GM23338 (cell line): ENCODE results near the gene LAMA1. TPM values are rescaled to one million over a fixed set of nuclear protein-coding genes. Genes with fewer than 3 reads are reported as not detected.

Source experiments
- ATAC-seq: fragments of 200-7000 bp; cut with Tn5 transposase; 3 replicates; pipeline ENCODE4 v1.9.1; 2020
- DNase-seq: peaks from one replicate; pipeline ENCODE4 v3.0.0-alpha.2; 2015; ENCODE audit warnings: low spot score
- H2AFZ ChIP-seq: fragments of 200-600 bp; sonication (generic); 2 replicates; pipeline ENCODE4 v1.8.0; 2016; ENCODE audit warnings: antibody characterized with exemption, mild to moderate bottlenecking, moderate library complexity
- H3F3A ChIP-seq: fragments of 200-600 bp; sonication (generic); replicated peaks from 2 replicates; pipeline ENCODE4 v1.8.0; 2017; ENCODE audit warnings: antibody characterized with exemption, mixed run types, low read depth
- H3K27ac ChIP-seq: fragments of 200-600 bp; sonication (generic); 2 replicates; pipeline ENCODE4 v1.6.1; 2016; ENCODE audit warnings: low read depth
- H3K27me3 ChIP-seq: fragments of 200-600 bp; sonication (generic); 2 replicates; pipeline ENCODE4 v1.8.0; 2016; ENCODE audit warnings: mild to moderate bottlenecking, mixed run types, moderate library complexity; ENCODE audit not compliant: insufficient read depth
- H3K36me3 ChIP-seq: fragments of 200-600 bp; sonication (generic); 2 replicates; pipeline ENCODE4 v1.8.0; 2016; ENCODE audit warnings: mild to moderate bottlenecking; ENCODE audit not compliant: insufficient read depth
- H3K4me1 ChIP-seq: fragments of 200-600 bp; sonication (generic); 2 replicates; pipeline ENCODE4 v1.8.0; 2016; ENCODE audit warnings: mild to moderate bottlenecking, moderate library complexity; ENCODE audit not compliant: insufficient read depth
- H3K4me2 ChIP-seq: fragments of 200-600 bp; sonication (generic); 2 replicates; pipeline ENCODE4 v1.7.1; 2017; ENCODE audit warnings: mixed run types
- H3K4me3 ChIP-seq: fragments of 200-600 bp; sonication (generic); 2 replicates; pipeline ENCODE4 v1.6.1; 2016; ENCODE audit warnings: mixed run types
- H3K79me2 ChIP-seq: fragments of 200-600 bp; sonication (generic); replicated peaks from 2 replicates; pipeline ENCODE4 v1.8.0; 2017; ENCODE audit warnings: mild to moderate bottlenecking; ENCODE audit not compliant: insufficient read depth
- H3K9me2 ChIP-seq: fragments of 200-600 bp; sonication (generic); 2 replicates; pipeline ENCODE4 v1.8.0; 2017; ENCODE audit not compliant: insufficient read depth
- H4K20me1 ChIP-seq: fragments of 200-600 bp; sonication (generic); replicated peaks from 2 replicates; pipeline ENCODE4 v1.8.0; 2017; ENCODE audit warnings: mild to moderate bottlenecking; ENCODE audit not compliant: insufficient read depth
- H3K27ac Mint-ChIP-seq: 2 replicates; pipeline ENCODE4 v1.8.0; 2020; ENCODE audit warnings: inconsistent platforms, mild to moderate bottlenecking, moderate library complexity, mixed read lengths
- H3K27me3 Mint-ChIP-seq: 3 replicates; pipeline ENCODE4 v1.8.0; 2022; ENCODE audit warnings: low read depth, mild to moderate bottlenecking, moderate library complexity, mixed read lengths, inconsistent platforms; ENCODE audit not compliant: insufficient read depth, poor library complexity
- H3K36me3 Mint-ChIP-seq: 3 replicates; pipeline ENCODE4 v1.8.0; 2021; ENCODE audit warnings: low read depth, mild to moderate bottlenecking, inconsistent platforms, moderate library complexity, mixed read lengths
- H3K4me1 Mint-ChIP-seq: 3 replicates; pipeline ENCODE4 v1.8.0; 2020; ENCODE audit warnings: mild to moderate bottlenecking, inconsistent platforms, mixed read lengths
- H3K4me3 Mint-ChIP-seq: 3 replicates; pipeline ENCODE4 v1.8.0; 2021; ENCODE audit warnings: moderate library complexity, mild to moderate bottlenecking, inconsistent platforms, mixed read lengths
- H3K9me3 Mint-ChIP-seq: 3 replicates; pipeline ENCODE4 v1.8.0; 2020; ENCODE audit warnings: moderate library complexity, mild to moderate bottlenecking, inconsistent platforms, mixed read lengths
- CREB1 ChIP-seq: fragments of 250-450 bp; sonication (Bioruptor Pico); IDR thresholded peaks from 2 replicates; pipeline ENCODE4 v1.5.0; 2020; ENCODE audit warnings: low read depth, mild to moderate bottlenecking, moderate library complexity
- EZH2 ChIP-seq: fragments of 200-600 bp; sonication (generic); IDR thresholded peaks from one replicate; pipeline ENCODE4 v1.8.0; 2017; ENCODE audit warnings: antibody characterized with exemption, mild to moderate bottlenecking, low read depth; ENCODE audit not compliant: unreplicated experiment
- EZH2phosphoT487 ChIP-seq: fragments of 200-600 bp; sonication (generic); IDR thresholded peaks from one replicate; pipeline ENCODE4 v1.8.1; 2018; ENCODE audit warnings: antibody characterized with exemption; ENCODE audit not compliant: unreplicated experiment
- JUNB ChIP-seq: IDR thresholded peaks from one replicate; pipeline ENCODE4 v1.6.1; 2016; ENCODE audit warnings: antibody characterized with exemption; ENCODE audit not compliant: unreplicated experiment
- NANOG ChIP-seq: IDR thresholded peaks from 2 replicates; pipeline ENCODE4 v1.6.1; 2016; ENCODE audit warnings: antibody characterized with exemption, borderline replicate concordance
- POLR2AphosphoS5 ChIP-seq: IDR thresholded peaks from 2 replicates; pipeline ENCODE4 v1.6.1; 2016; ENCODE audit warnings: antibody characterized with exemption, low read depth
- ZNF114 ChIP-seq: fragments of 250-450 bp; sonication (Bioruptor Pico); IDR thresholded peaks from 2 replicates; pipeline ENCODE4 v1.5.0; 2020; ENCODE audit warnings: mild to moderate bottlenecking, moderate library complexity
- ZNF331 ChIP-seq: fragments of 250-450 bp; sonication (Bioruptor Pico); IDR thresholded peaks from 2 replicates; pipeline ENCODE4 v1.5.0; 2020; ENCODE audit warnings: low read depth, mild to moderate bottlenecking, moderate library complexity
- polyA plus RNA-seq: library from polyadenylated mRNA; unstranded; fragments of >200 nt; fragmentation: Nextera tagmentation; extraction: Ambion mirVana; gene quantifications from 2 replicates; pipeline ENCODE4 v1.2.1, GENCODE V29; 2016
- total RNA-seq: library from RNA; depleted of rRNA; stranded (reverse); fragments of >200 nt; shearing (Covaris generic); gene quantifications from 2 replicates; pipeline ENCODE4 v1.2.3, GENCODE V29; 2014
- TF ChIP-seq, protein P1 (sequence below): IDR thresholded peaks from 2 replicates; pipeline ENCODE4 v1.6.1; 2016; ENCODE audit warnings: antibody characterized with exemption
- TF ChIP-seq, protein P2 (sequence below): fragments of 250-450 bp; sonication (Bioruptor Pico); IDR thresholded peaks from 2 replicates; pipeline ENCODE4 v1.5.0; 2020; ENCODE audit warnings: mild to moderate bottlenecking, moderate library complexity
- TF ChIP-seq, protein P3 (sequence below), 2 experiments: fragments of 200-600 bp in 1 of 2; sonication (generic) in 1 of 2; conservative IDR thresholded peaks; 2 replicates each; pipeline versions ENCODE4 v1.5.1 to v1.6.1; 2016 to 2017; ENCODE audit warnings: antibody characterized with exemption in 2 of 2, low read depth in 2 of 2, mild to moderate bottlenecking in 2 of 2, moderate library complexity in 1 of 2

Gene LAMA1
- total and polyA plus RNA-seq, 2 experiments from 2014 or later, result 14.8 to 52.3 TPM

DNA sequence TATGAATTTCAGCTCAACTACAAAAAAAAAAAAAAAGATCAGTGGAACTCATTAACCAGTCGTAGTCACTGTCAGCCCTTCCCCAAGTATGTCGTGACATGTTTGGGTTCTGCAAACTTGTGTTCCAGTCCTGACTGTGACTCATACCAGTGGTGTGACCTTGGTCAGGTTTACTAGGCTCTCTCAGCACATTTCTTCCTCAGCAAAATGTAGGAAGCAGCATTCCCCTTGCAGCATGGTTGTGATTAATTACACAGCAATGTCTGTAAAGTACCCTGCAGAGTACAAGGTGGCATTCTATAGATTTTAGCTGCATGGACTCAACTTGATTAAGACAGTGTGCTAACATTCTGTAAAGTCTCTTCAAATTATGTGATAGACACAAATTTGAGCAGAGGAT is 156.9 kb downstream of the LAMA1 start:
- peaks cover 2% of the 10 kb centered on the region for H3K27me3 Mint-ChIP-seq
- H3K9me2 ChIP-seq, result no peaks in the 10 kb centered on the region
- H4K20me1 ChIP-seq, result 0 out of 2 replicates have a peak, but pooled peaks cover 4% of the 10 kb centered on the region
- TF ChIP-seq, protein P1, sequence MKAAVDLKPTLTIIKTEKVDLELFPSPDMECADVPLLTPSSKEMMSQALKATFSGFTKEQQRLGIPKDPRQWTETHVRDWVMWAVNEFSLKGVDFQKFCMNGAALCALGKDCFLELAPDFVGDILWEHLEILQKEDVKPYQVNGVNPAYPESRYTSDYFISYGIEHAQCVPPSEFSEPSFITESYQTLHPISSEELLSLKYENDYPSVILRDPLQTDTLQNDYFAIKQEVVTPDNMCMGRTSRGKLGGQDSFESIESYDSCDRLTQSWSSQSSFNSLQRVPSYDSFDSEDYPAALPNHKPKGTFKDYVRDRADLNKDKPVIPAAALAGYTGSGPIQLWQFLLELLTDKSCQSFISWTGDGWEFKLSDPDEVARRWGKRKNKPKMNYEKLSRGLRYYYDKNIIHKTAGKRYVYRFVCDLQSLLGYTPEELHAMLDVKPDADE, result no peak
- TF ChIP-seq NANOG (no peak), JUNB (no peak), CREB1 (no peak), EZH2 (no peak), ZNF114 (CRISPR knock-in tag) (no peak)
- no peaks in the 10 kb centered on the region for H3K4me1 ChIP-seq
- H3K36me3 ChIP-seq, result peaks cover 37% of the 10 kb centered on the region
- no peak for ATAC-seq
- H3K9me3 Mint-ChIP-seq, result peaks cover 2% of the 10 kb centered on the region; the same call in 2 of the 3 replicates
- no peaks in the 10 kb centered on the region for H3F3A ChIP-seq
- DNase-seq, result no peak
- no peak overlapping the region for H3K27ac Mint-ChIP-seq
- H3K4me3 Mint-ChIP-seq, result no peak overlapping the region
- no peaks in the 10 kb centered on the region for H3K79me2 ChIP-seq
- H3K36me3 Mint-ChIP-seq, result peaks cover 53% of the 10 kb centered on the region
- no peak overlapping the region for H3K4me2 ChIP-seq
- H2AFZ ChIP-seq, result no peak overlapping the region
- no peaks in the 10 kb centered on the region for H3K27me3 ChIP-seq
- H3K27ac ChIP-seq, result no peak overlapping the region
- H3K4me3 ChIP-seq, result no peak overlapping the region
- no peaks in the 10 kb centered on the region for H3K4me1 Mint-ChIP-seq

DNA sequence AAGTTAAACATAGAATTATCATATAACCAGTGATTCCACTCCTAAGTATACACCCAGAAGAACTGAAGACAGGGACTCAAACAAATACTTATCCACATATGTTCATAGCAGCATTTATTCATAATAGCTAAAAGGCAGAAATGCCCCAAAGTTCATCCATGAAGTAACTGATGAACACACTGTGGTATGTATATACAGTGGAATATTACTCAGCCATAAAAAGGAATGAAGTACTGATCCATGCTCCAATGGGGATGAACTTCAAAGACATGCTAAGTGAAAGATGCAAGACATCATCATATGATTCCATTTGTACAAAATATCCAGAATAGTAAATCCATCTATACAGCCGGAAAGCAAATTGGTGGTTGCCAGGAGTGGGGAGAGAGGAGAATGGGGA is 157.5 kb downstream of the LAMA1 start:
- Histone ChIP-seq H2AFZ (no peak overlapping the region), H3K36me3 (peaks cover 35% of the 10 kb centered on the region), H4K20me1 (0 out of 2 replicates have a peak, but pooled peaks cover 4% of the 10 kb centered on the region), H3K27me3 (no peaks in the 10 kb centered on the region), H3K79me2 (no peaks in the 10 kb centered on the region), H3K4me2 (no peak overlapping the region), H3F3A (no peaks in the 10 kb centered on the region), H3K9me2 (no peaks in the 10 kb centered on the region), H3K4me3 (no peak overlapping the region), H3K27ac (no peak overlapping the region), H3K4me1 (no peaks in the 10 kb centered on the region)
- H3K27me3 Mint-ChIP-seq, result peaks cover 2% of the 10 kb centered on the region
- no peak overlapping the region for H3K27ac Mint-ChIP-seq
- DNase-seq, result no peak
- ATAC-seq, result no peak
- peaks cover 58% of the 10 kb centered on the region for H3K36me3 Mint-ChIP-seq
- no peak overlapping the region for H3K4me3 Mint-ChIP-seq
- H3K9me3 Mint-ChIP-seq, result peaks cover 2% of the 10 kb centered on the region; the same call in 2 of the 3 replicates
- H3K4me1 Mint-ChIP-seq, result no peaks in the 10 kb centered on the region
- TF ChIP-seq EZH2phosphoT487, result no peak
- TF ChIP-seq JUNB, result no peak
- TF ChIP-seq, protein P2, sequence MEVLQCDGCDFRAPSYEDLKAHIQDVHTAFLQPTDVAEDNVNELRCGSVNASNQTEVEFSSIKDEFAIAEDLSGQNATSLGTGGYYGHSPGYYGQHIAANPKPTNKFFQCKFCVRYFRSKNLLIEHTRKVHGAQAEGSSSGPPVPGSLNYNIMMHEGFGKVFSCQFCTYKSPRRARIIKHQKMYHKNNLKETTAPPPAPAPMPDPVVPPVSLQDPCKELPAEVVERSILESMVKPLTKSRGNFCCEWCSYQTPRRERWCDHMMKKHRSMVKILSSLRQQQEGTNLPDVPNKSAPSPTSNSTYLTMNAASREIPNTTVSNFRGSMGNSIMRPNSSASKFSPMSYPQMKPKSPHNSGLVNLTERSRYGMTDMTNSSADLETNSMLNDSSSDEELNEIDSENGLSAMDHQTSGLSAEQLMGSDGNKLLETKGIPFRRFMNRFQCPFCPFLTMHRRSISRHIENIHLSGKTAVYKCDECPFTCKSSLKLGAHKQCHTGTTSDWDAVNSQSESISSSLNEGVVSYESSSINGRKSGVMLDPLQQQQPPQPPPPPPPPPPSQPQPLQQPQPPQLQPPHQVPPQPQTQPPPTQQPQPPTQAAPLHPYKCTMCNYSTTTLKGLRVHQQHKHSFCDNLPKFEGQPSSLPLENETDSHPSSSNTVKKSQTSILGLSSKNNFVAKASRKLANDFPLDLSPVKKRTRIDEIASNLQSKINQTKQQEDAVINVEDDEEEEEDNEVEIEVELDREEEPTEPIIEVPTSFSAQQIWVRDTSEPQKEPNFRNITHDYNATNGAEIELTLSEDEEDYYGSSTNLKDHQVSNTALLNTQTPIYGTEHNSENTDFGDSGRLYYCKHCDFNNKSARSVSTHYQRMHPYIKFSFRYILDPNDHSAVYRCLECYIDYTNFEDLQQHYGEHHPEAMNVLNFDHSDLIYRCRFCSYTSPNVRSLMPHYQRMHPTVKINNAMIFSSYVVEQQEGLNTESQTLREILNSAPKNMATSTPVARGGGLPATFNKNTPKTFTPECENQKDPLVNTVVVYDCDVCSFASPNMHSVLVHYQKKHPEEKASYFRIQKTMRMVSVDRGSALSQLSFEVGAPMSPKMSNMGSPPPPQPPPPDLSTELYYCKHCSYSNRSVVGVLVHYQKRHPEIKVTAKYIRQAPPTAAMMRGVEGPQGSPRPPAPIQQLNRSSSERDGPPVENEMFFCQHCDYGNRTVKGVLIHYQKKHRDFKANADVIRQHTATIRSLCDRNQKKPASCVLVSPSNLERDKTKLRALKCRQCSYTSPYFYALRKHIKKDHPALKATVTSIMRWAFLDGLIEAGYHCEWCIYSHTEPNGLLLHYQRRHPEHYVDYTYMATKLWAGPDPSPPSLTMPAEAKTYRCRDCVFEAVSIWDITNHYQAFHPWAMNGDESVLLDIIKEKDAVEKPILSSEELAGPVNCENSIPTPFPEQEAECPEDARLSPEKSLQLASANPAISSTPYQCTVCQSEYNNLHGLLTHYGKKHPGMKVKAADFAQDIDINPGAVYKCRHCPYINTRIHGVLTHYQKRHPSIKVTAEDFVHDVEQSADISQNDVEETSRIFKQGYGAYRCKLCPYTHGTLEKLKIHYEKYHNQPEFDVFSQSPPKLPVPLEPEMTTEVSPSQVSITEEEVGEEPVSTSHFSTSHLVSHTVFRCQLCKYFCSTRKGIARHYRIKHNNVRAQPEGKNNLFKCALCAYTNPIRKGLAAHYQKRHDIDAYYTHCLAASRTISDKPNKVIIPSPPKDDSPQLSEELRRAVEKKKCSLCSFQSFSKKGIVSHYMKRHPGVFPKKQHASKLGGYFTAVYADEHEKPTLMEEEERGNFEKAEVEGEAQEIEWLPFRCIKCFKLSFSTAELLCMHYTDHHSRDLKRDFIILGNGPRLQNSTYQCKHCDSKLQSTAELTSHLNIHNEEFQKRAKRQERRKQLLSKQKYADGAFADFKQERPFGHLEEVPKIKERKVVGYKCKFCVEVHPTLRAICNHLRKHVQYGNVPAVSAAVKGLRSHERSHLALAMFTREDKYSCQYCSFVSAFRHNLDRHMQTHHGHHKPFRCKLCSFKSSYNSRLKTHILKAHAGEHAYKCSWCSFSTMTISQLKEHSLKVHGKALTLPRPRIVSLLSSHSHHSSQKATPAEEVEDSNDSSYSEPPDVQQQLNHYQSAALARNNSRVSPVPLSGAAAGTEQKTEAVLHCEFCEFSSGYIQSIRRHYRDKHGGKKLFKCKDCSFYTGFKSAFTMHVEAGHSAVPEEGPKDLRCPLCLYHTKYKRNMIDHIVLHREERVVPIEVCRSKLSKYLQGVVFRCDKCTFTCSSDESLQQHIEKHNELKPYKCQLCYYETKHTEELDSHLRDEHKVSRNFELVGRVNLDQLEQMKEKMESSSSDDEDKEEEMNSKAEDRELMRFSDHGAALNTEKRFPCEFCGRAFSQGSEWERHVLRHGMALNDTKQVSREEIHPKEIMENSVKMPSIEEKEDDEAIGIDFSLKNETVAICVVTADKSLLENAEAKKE (CRISPR knock-in tag), result no peak
- TF ChIP-seq ZNF114 (CRISPR knock-in tag), result no peak
- TF ChIP-seq, protein P3, sequence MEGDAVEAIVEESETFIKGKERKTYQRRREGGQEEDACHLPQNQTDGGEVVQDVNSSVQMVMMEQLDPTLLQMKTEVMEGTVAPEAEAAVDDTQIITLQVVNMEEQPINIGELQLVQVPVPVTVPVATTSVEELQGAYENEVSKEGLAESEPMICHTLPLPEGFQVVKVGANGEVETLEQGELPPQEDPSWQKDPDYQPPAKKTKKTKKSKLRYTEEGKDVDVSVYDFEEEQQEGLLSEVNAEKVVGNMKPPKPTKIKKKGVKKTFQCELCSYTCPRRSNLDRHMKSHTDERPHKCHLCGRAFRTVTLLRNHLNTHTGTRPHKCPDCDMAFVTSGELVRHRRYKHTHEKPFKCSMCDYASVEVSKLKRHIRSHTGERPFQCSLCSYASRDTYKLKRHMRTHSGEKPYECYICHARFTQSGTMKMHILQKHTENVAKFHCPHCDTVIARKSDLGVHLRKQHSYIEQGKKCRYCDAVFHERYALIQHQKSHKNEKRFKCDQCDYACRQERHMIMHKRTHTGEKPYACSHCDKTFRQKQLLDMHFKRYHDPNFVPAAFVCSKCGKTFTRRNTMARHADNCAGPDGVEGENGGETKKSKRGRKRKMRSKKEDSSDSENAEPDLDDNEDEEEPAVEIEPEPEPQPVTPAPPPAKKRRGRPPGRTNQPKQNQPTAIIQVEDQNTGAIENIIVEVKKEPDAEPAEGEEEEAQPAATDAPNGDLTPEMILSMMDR (conservative IDR thresholded peaks at IDR 0.05; ENCODE audit: low read depth in 2 of 2), result no peak
- TF ChIP-seq POLR2AphosphoS5, result no peak
- no peak for TF ChIP-seq EZH2
- no peak for TF ChIP-seq CREB1
- no peak for TF ChIP-seq ZNF331 (CRISPR knock-in tag)
